Effector memory CD8-positive, alpha-beta T cell (primary cell): ENCODE data around the gene TNK2.

Experiments
- ATAC-seq: fragments of 150-1000 bp; cut with Tn5 transposase; replicated peaks from 2 replicates; pipeline ENCODE4 v1.10.0; 2021; ENCODE audit warnings: mild to moderate bottlenecking, moderate library complexity
- DNase-seq, 3 experiments: peaks; one replicate each; pipeline ENCODE4 v3.0.0; 2021
- H3K27ac Mint-ChIP-seq, 2 donors: one replicate each; pipeline ENCODE4 v1.8.0; 2022; ENCODE audit warnings: mild to moderate bottlenecking in 2 of 2, mixed read lengths in 2 of 2, moderate library complexity in 2 of 2
- H3K27me3 Mint-ChIP-seq, 2 donors: one replicate each; pipeline ENCODE4 v1.8.0; 2022; ENCODE audit warnings: mixed read lengths in 2 of 2
- H3K36me3 Mint-ChIP-seq: one replicate; pipeline ENCODE4 v1.8.0; 2022; ENCODE audit warnings: mild to moderate bottlenecking, moderate library complexity, mixed read lengths; ENCODE audit not compliant: insufficient read depth
- H3K4me1 Mint-ChIP-seq, 2 donors: one replicate each; pipeline ENCODE4 v1.8.0; 2022; ENCODE audit warnings: low read depth in 2 of 2, mixed read lengths in 2 of 2
- H3K4me3 Mint-ChIP-seq, 2 donors: one replicate each; pipeline ENCODE4 v1.8.0; 2022; ENCODE audit warnings: mild to moderate bottlenecking in 2 of 2, mixed read lengths in 2 of 2, moderate library complexity in 2 of 2
- H3K9me3 Mint-ChIP-seq, 2 donors: one replicate each; pipeline ENCODE4 v1.8.0; 2022; ENCODE audit warnings: mixed read lengths in 2 of 2

The TNK2 gene

DNA sequence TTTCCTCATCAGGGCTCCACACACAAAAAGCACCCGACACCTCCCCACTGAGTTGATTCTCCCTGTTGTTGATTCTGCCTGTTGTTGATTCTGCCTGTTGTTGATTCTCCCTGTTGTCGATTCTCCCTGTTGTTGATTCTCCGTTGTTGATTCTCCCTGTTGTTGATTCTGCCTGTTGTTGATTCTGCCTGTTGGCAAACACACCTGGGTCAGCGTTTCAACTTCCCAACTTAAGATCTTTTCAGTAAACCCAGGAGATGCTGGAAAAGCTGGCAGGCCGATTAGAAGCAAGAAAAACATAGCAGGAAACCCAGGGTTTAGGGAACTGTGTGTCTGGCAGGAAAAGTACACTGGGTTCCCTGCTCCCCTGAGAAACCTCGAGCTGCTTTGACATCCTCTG is 47.9 kb downstream of the TNK2 start:
- Mint-ChIP-seq H3K4me1 (peaks cover 3 to 5% of the 10 kb centered on the region in 2 donors), H3K27me3 (no peaks in the 10 kb centered on the region), H3K4me3 (peak overlapping the region in 1 of 2 donors; percentile 23), H3K27ac (no peak overlapping the region), H3K36me3 (no peaks in the 10 kb centered on the region), H3K9me3 (no peaks in the 10 kb centered on the region)
- no peak for DNase-seq
- ATAC-seq: no peak

DNA sequence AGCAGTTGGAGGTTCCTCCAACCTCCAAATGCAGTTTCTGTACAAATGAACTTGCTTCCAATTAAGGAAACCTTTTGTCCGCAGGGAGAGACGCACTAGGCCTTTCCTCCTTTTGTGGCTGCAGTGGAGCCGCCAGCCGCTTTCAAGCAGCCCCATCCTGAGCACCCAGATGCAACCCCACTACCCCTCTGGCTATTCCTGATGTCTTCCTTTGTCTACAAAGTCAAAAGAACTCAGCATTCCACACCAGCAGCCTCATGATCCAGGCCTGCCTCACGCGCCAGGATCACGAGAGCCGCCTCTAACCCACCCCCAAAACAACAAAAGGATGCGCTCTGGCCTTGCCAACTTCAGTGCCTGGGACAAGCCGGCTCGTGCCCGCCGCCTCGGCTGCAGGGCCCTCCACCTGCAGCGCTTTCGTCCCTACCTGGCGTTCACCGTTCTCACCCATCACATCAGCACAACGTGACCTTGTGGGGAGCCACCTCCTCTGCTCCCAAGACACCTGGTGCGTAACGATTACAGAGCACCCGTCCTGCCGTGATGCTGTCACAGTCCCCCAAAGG is 48.4 kb downstream of the TNK2 start:
- H3K4me1 Mint-ChIP-seq: peaks cover 3 to 5% of the 10 kb centered on the region in 2 donors
- H3K36me3 Mint-ChIP-seq: no peaks in the 10 kb centered on the region
- peak overlapping the region in 1 of 2 donors; percentile 55 for H3K27ac Mint-ChIP-seq
- ATAC-seq (no peak), DNase-seq (no peak)
- peak overlapping the region in 1 of 2 donors; percentile 23 for H3K4me3 Mint-ChIP-seq
- no peaks in the 10 kb centered on the region for H3K27me3 Mint-ChIP-seq
- no peaks in the 10 kb centered on the region for H3K9me3 Mint-ChIP-seq

DNA sequence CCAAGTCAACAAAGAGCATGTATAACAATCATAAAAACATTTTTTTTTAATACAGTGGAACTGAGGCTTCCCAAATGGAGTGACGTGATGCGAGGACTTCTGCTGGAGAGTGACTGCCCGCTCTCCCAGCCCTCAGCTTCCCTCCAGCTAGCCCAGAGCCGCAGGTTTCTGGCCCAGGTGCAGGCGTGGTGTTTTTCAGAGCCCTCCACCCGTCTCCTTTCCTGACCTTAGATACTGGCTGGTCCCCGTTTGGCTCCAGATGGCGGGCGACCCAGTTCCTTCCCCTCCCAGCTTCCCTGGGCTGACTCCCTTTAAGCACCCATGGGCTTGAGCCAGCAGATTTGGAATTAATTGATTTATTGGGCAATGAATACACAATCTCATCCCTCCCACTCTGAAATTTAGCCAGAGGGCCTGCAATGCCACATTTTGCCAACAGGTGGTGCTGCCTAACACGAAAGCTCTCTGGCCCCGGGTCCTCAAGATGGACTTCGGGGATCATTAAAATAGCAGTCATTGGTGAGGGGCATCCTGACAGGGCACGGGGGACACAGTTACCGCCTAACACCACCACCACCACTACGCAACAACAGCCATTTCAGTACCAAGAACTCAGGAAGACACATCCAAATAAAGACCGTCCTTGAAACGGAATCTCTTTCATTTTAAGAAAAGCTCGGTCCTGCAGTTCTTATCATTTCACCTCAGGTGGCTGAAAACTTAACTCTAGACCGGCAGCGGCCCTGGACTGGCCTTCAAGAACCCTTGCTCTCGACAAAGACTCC is 49.1 kb downstream of the TNK2 start:
- H3K27ac Mint-ChIP-seq: peak overlapping the region in 1 of 2 donors; percentile 55
- DNase-seq: peak; percentile 69 to 80 (median 76)
- H3K4me1 Mint-ChIP-seq: peaks cover 3 to 5% of the 10 kb centered on the region in 2 donors
- ATAC-seq: peak; percentile 72
- no peaks in the 10 kb centered on the region for H3K36me3 Mint-ChIP-seq
- no peaks in the 10 kb centered on the region for H3K27me3 Mint-ChIP-seq
- no peaks in the 10 kb centered on the region for H3K9me3 Mint-ChIP-seq
- peak overlapping the region in 1 of 2 donors; percentile 64 for H3K4me3 Mint-ChIP-seq

DNA sequence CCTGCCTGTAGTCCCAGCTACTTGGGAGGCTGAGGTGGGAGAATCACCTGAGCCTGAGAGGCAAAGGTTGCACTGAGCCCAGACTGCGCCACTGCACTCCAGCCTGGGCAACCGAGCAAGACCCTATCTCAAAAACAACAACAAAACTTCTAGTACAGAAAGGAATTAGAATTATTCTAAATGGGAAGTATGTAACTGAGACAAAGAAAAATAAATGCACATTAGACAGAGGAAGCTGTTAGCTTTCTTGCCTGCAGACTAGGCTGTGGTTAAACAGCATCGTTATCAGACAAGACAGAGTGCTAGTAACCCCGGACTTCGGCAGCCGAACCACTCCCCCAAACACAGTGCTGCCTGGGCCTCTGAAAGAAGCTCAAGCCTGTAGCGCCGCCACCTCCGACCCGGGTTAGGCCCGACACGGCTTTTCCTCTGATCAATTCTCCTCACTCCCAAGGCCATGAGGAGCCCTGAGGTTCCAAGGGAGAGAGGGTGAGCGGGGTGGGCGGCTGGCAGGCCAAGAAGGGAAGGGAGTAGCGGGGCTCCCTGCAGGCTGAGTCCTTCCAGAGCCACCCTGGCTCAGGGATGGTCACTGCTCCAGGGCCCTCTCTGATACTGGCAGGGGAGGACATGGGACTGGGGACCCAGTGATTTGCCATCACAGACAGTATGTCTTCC is 51.8 kb downstream of the TNK2 start:
- Mint-ChIP-seq H3K36me3 (no peaks in the 10 kb centered on the region), H3K4me3 (no peak overlapping the region), H3K9me3 (no peaks in the 10 kb centered on the region), H3K27ac (no peak overlapping the region), H3K4me1 (peaks cover 4 to 5% of the 10 kb centered on the region in 2 donors), H3K27me3 (no peaks in the 10 kb centered on the region)
- no peak for DNase-seq
- ATAC-seq: no peak

DNA sequence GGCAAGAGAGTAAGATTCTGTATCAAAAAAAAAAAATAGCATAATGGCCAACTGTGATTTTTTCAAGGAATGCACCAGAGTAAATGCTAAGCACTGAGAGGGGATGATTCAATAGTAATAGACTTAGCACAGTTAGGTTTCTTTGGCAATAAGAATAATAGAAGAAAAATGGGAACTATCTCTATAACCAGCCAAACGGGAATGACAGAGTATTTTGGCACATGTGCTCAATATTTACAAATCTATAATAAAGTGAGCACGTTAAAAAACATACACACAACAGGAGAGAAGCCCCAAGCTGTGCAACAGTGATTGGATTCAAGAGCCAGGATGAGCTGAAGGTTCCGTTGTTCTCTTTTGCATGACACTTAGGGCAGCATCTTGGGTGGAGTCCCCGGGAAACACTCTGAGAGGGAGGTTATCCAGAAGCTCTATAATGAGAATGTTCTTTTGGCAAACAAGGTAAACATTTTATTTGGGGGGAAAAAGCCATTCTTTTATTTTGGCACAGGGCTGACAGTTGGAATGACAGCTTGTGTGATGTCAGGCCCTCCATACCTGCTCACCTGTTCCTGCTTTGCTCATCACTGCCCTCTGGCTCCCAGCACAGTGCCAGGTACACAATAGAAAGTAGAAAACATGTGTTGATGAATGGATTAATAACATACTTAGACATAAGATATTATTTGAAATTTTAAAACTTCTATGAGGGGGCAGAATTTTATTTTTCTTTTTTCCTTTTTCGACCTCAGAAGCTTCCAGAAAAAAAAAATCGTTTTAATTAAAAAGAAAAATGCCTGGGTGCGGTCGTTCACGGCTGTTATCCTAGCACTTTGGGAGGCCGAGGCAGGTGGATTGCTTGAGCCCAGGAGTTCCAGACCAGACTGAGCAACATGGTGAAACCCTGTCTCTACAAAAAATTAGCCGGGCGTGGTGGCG is 52.6 kb downstream of the TNK2 start:
- no peak for ATAC-seq
- Mint-ChIP-seq H3K4me3 (no peak overlapping the region), H3K27ac (no peak overlapping the region), H3K9me3 (no peaks in the 10 kb centered on the region), H3K27me3 (no peaks in the 10 kb centered on the region), H3K4me1 (peaks cover 5 to 8% of the 10 kb centered on the region in 2 donors), H3K36me3 (no peaks in the 10 kb centered on the region)
- DNase-seq: no peak

DNA sequence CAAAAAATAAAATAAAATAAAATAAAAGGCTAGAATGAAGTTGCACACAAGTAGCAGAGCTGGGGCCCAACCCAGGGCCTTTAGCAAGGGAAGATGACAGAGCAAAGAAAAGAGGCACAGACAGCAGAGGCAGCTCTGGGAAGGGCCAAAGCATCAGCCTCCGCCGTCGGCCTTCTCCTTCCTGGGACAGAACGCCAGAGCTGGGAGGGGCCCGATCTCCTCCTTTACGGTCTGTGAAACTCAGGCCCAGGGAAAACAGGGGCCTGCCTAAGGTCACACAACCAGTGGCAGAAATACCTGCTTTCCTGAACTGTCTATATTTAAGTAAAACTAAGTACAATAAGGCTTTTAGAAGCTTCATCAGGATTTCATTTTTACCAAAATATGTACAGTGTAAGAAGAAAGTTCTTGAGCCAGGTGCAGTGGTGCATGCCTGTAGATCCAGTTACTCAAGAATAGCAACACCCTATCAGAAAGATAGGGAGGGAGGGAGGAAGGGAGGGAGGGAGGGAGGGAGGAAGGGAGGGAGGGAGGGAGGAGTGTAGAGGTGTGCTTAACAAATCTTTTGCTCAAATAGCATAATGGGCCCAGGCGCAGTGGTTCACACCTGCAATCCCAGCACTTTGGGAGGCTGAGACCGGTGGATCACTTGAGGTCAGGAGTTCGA is 53.6 kb downstream of the TNK2 start:
- H3K27ac Mint-ChIP-seq: no peak overlapping the region
- H3K9me3 Mint-ChIP-seq: no peaks in the 10 kb centered on the region
- H3K4me1 Mint-ChIP-seq: peaks cover 5 to 9% of the 10 kb centered on the region in 2 donors
- H3K27me3 Mint-ChIP-seq: no peaks in the 10 kb centered on the region
- no peak for DNase-seq
- no peaks in the 10 kb centered on the region for H3K36me3 Mint-ChIP-seq
- H3K4me3 Mint-ChIP-seq: no peak overlapping the region
- no peak for ATAC-seq

DNA sequence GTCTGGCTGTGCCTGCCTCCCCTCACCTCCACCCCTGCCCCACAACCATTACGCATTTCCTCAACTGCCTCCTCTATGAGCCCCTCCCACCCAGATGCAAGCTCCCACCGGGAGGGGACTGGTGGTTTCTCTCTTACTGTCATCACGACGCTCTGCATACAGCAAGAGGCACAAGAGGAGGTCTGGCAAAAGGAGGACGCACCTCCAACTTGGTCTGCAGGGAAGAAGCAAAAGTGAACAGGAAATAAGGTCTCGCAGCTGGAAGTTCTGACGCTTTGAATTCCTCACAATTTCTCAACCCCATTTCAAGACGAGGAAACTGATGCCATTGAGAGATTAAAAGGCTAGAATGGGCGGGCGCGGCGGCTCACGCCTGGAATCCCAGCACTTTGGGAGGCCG is 54.4 kb downstream of the TNK2 start:
- H3K36me3 Mint-ChIP-seq: no peaks in the 10 kb centered on the region
- H3K9me3 Mint-ChIP-seq: no peaks in the 10 kb centered on the region
- DNase-seq: no peak
- no peak for ATAC-seq
- H3K27me3 Mint-ChIP-seq: no peaks in the 10 kb centered on the region
- H3K4me1 Mint-ChIP-seq: peaks cover under 1 to 6% of the 10 kb centered on the region in 2 donors
- H3K27ac Mint-ChIP-seq: no peak overlapping the region
- H3K4me3 Mint-ChIP-seq: no peak overlapping the region

DNA sequence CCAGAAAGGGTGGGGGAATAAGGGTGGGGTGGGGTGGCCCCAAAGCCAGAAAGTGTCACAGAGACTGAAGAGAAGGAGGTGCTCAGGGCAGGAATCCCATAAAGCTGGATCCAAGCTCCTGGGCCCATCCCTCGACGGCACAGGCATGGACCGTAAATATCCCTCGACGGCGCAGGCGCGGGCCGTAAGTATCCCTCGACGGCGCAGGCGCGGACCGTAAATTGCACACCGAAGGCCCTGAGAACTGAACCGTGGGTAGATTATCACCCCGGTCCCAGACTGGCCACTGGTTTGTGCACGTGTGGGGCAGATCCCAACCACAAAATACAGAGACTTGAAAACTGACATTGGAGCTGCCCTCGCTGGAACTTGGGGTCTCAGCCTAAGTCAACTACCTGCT is 55.3 kb downstream of the TNK2 start:
- H3K4me3 Mint-ChIP-seq: no peak overlapping the region
- DNase-seq (no peak), ATAC-seq (no peak)
- H3K27ac Mint-ChIP-seq: no peak overlapping the region
- H3K36me3 Mint-ChIP-seq: no peaks in the 10 kb centered on the region
- no peaks in the 10 kb centered on the region for H3K27me3 Mint-ChIP-seq
- H3K9me3 Mint-ChIP-seq: no peaks in the 10 kb centered on the region
- H3K4me1 Mint-ChIP-seq: peaks cover 0 to 6% of the 10 kb centered on the region in 2 donors

DNA sequence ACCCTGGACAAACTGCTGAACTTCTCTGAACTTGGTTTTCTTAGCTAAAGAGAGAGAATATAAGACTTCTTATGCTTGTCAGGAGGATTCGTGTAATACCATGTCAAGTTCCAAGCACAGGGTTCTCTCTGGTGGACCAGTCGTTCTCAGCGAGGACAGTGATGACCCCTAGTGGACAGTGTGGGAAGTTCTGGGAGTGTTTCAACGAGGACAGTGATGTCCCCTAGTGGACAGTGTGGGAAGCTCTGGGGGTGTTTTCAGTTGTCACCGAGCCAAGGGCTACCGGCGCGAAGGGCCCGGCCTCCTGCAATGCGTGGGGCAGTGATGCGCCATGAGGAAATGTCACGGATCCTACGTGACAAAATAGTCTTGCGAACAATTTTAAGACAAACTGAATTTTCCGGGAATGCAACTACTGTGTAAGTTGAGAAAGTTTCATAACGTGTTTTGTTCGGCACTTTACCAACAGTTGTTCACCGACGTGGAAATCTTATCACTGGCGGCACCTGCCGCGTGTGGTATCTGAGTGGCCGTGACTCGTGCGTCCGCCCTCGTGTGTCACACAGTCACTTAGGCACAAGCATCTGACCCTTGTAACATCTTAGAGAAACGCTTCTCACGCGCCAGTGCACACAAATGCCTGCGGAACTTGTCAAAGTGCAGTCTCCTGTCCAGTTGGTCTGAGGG is 57.4 kb downstream of the TNK2 start:
- Mint-ChIP-seq H3K36me3 (no peaks in the 10 kb centered on the region), H3K27ac (no peak overlapping the region), H3K4me1 (peaks cover 0 to 6% of the 10 kb centered on the region in 2 donors), H3K4me3 (no peak overlapping the region), H3K27me3 (no peaks in the 10 kb centered on the region), H3K9me3 (no peaks in the 10 kb centered on the region)
- DNase-seq (peak; percentile 86 to 91 (median 90)), ATAC-seq (peak; percentile 100)

DNA sequence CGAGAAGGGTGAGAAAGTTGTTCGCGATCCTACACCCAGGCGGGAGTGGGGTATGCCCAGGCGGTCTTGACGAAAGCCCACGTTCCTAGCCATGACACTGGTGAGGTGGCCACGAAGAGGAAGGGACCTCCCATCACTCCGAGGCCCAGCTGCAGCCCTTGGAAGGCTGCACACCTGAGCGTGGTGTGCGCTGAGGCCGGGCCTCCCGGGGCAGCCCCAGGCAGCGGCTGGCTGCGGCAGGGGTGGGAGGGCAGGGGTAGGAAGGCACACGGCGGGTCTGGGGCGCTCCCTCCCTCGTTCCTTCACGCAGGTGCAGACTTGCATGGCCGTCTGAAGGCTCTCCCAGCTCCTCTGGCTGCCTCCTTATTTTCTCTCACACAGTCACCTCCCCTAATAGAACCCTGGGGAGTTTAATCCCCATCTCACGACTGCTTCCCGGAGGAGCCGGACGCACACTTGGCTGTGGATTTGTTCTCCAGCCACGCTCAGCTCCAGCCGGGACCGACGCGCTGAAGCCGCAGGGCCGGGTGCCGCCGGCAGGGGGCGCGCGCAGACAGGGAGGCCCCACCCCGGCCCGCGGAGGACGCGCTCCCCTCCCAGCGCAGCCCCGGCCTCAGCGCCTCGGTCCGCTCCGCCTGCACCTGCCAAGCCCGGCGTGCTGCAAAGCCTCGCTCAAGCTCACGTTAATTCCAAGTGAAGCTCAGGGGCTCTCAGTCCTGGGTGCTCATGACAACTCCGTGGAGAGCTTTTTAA is 58.9 kb downstream of the TNK2 start:
- Mint-ChIP-seq H3K27me3 (no peaks in the 10 kb centered on the region), H3K4me1 (peaks cover 0 to 6% of the 10 kb centered on the region in 2 donors), H3K4me3 (peak overlapping the region in 1 of 2 donors; percentile 38), H3K27ac (no peak overlapping the region), H3K9me3 (no peaks in the 10 kb centered on the region), H3K36me3 (no peaks in the 10 kb centered on the region)
- ATAC-seq: no peak
- peak in 1 of 3 experiments; percentile 65 for DNase-seq

DNA sequence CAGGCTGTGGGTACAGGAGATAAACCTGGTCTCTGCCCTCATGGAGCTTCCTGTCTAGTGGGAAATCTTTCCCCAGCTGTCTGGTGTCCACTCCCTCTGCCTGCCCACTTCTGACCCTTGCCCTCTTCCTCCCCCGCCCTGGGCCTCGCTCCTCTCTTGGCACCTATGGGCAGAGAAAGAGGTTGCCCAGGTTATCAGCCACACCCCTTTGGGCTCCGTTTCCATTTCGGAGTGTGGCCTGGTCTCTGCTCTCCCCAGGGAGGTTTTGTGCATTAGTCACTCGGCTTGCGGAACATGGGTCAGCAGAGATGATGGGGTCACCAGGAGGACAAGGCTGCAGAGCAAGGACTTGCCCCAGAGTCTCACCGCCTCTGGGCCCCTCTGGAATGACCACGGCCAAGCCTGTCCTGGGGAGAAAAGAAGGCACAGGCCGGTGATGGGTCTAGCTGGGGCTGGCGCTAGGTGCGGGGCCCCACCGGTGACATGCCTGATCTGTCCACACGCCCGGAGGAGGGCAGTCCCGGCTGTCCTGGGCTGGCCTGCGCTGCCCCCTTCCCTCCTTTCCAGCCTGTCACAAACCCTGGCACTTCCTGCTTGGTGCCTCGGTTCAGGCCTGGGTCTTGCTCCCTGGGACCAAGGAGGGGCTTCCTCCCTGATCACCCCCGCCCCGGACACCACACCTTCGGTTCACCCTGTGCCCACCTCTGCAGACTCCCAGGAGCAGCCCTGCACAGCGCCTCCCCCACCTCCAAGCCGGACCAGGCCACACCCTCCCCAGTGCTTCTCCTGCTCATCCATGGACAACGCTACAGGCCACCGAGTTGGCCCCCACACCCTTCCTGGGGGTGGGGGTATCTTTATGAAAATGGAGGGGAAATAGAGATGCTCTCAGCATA is 61.0 kb downstream of the TNK2 start:
- Mint-ChIP-seq H3K4me1 (peaks cover 0 to 6% of the 10 kb centered on the region in 2 donors), H3K27me3 (no peaks in the 10 kb centered on the region), H3K27ac (no peak overlapping the region), H3K9me3 (no peaks in the 10 kb centered on the region), H3K4me3 (no peak overlapping the region), H3K36me3 (no peaks in the 10 kb centered on the region)
- ATAC-seq (no peak), DNase-seq (no peak)
